ENCODE results near the gene SAP25.
"Not testable (repeated sequence)": the region's sequence is repeated elsewhere in the genome, so short reads cannot be mapped to it uniquely, and the experiment has no call there.

SAP25 gene

DNA sequence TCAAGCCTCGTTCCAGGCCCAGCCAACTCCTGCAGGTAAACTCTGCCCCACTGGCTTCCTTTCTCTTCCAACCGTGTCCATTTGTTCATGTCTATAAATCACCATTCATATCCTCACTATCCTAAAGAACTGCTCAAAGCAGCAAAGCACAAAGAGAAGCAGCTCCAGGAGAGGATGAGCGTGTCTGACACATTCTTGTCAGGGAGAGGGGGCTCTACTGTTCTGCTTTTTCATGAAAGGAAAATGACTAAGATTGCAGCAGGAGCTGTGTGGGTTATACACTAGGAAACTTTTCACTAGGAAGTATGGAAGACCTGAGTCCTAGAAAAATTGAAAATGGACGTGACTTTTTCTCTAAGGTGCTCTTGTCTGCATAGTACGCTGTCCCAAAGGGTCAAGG is 18.0 kb downstream of the SAP25 start:
- TF ChIP-seq, protein P1, sequence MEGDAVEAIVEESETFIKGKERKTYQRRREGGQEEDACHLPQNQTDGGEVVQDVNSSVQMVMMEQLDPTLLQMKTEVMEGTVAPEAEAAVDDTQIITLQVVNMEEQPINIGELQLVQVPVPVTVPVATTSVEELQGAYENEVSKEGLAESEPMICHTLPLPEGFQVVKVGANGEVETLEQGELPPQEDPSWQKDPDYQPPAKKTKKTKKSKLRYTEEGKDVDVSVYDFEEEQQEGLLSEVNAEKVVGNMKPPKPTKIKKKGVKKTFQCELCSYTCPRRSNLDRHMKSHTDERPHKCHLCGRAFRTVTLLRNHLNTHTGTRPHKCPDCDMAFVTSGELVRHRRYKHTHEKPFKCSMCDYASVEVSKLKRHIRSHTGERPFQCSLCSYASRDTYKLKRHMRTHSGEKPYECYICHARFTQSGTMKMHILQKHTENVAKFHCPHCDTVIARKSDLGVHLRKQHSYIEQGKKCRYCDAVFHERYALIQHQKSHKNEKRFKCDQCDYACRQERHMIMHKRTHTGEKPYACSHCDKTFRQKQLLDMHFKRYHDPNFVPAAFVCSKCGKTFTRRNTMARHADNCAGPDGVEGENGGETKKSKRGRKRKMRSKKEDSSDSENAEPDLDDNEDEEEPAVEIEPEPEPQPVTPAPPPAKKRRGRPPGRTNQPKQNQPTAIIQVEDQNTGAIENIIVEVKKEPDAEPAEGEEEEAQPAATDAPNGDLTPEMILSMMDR (IDR thresholded peaks at IDR 0.05): no peak
- no peaks in the 10 kb centered on the region for H3K36me3 ChIP-seq (ENCODE audit: control insufficient read depth, insufficient read depth, low read length)
- H3K9ac ChIP-seq: no peak overlapping the region
- no peak overlapping the region for H3K27ac ChIP-seq
- no peak overlapping the region for H3K4me3 ChIP-seq (ENCODE audit: low read depth, low read length)
- H2AFZ ChIP-seq: no peak overlapping the region
- no peaks in the 10 kb centered on the region for H3K9me3 ChIP-seq (ENCODE audit: control insufficient read depth, low read length)
- H3K4me2 ChIP-seq (ENCODE audit: low read length): no peak overlapping the region
- H3K4me1 ChIP-seq: no peaks in the 10 kb centered on the region
- no peaks in the 10 kb centered on the region for H3K79me2 ChIP-seq
- H3K27me3 ChIP-seq (ENCODE audit: control insufficient read depth, insufficient read depth, low read length): no peaks in the 10 kb centered on the region

DNA sequence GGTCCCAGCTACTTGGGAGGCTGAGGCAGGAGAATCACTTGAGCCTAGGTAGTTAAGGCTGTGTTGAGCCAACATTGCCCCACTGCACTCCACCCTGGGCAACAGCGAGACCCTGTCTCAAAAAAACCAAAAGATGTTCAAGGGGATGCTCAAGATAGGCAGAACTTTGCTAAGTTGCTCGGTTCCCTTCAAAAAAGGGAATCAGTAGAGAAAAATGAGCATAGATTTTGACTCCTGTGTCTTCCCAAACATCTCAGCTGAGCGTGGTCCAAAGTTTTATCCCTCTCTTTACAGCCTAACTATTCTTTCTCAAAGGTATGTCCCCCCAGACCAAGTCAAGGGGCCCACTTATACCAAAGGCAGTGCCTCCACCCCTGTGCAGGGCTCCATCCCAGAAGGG is 20.7 kb downstream of the SAP25 start:
- no peak overlapping the region for H3K4me3 ChIP-seq (ENCODE audit: low read depth, low read length)
- no peaks in the 10 kb centered on the region for H3K9me3 ChIP-seq (ENCODE audit: control insufficient read depth, low read length)
- no peak overlapping the region for H3K27ac ChIP-seq
- TF ChIP-seq, protein P1 (IDR thresholded peaks at IDR 0.05): no peak
- peaks cover 4% of the 10 kb centered on the region for H3K4me1 ChIP-seq
- H3K79me2 ChIP-seq: no peaks in the 10 kb centered on the region
- H3K9ac ChIP-seq: no peak overlapping the region
- H3K36me3 ChIP-seq (ENCODE audit: control insufficient read depth, insufficient read depth, low read length): no peaks in the 10 kb centered on the region
- no peaks in the 10 kb centered on the region for H3K27me3 ChIP-seq (ENCODE audit: control insufficient read depth, insufficient read depth, low read length)
- no peak overlapping the region for H3K4me2 ChIP-seq (ENCODE audit: low read length)
- no peak overlapping the region for H2AFZ ChIP-seq

DNA sequence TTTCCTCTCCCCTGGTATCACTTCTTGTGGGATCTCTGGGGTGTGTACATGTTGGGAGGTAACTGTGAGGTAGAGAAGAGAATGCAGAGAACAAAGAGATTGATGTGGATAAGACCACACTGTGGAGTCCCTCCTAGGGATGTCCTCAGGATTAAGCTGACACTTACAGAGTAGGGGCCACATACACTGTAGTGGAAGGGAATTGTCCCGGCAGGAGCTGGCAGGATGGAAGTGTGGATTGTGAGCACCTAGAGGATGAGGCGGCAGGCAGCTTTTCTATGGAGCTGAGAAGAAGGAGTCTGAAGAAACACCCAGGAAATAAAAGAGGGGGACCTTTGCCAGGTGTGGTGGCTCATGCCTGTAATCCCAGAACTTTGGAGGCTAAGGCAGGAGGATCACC is 21.2 kb downstream of the SAP25 start:
- H3K4me1 ChIP-seq: peaks cover 9% of the 10 kb centered on the region
- no peak overlapping the region for H3K4me2 ChIP-seq (ENCODE audit: low read length)
- no peaks in the 10 kb centered on the region for H3K79me2 ChIP-seq
- H3K4me3 ChIP-seq (ENCODE audit: low read depth, low read length): no peak overlapping the region
- H3K27me3 ChIP-seq (ENCODE audit: control insufficient read depth, insufficient read depth, low read length): no peaks in the 10 kb centered on the region
- no peak overlapping the region for H2AFZ ChIP-seq
- H3K27ac ChIP-seq: no peak overlapping the region
- TF ChIP-seq, protein P1 (IDR thresholded peaks at IDR 0.05): no peak
- no peaks in the 10 kb centered on the region for H3K9me3 ChIP-seq (ENCODE audit: control insufficient read depth, low read length)
- H3K36me3 ChIP-seq (ENCODE audit: control insufficient read depth, insufficient read depth, low read length): no peaks in the 10 kb centered on the region
- H3K9ac ChIP-seq: no peak overlapping the region

DNA sequence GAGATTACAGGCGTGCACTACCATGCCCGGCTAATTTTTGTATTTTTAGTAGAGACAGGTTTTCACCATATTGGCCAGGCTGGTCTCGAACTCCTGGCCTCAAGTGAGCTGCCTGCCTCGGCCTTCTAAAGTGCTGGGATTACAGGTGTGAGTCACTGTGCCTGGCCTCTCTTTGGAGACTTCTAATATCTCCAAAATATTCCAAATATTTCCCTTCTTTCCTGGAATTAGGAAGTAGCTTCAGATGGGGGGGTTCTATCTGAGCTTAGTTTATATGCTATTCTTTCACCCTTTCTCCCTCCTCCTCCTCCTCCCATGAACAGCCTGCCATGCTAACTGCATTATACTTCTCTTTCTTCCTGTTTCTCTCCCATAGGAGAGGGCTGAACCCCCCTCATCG is 25.3 kb downstream of the SAP25 start:
- H3K36me3 ChIP-seq (ENCODE audit: control insufficient read depth, insufficient read depth, low read length); H3K27me3 ChIP-seq (ENCODE audit: control insufficient read depth, insufficient read depth, low read length); H3K9ac ChIP-seq; H3K4me2 ChIP-seq (ENCODE audit: low read length); H2AFZ ChIP-seq; H3K9me3 ChIP-seq (ENCODE audit: control insufficient read depth, low read length); H3K79me2 ChIP-seq; H3K4me3 ChIP-seq (ENCODE audit: low read depth, low read length): not testable (repeated sequence)
- Histone ChIP-seq H3K4me1 (peaks cover 43% of the 10 kb centered on the region), H3K27ac (peak overlapping the region; percentile 8)

DNA sequence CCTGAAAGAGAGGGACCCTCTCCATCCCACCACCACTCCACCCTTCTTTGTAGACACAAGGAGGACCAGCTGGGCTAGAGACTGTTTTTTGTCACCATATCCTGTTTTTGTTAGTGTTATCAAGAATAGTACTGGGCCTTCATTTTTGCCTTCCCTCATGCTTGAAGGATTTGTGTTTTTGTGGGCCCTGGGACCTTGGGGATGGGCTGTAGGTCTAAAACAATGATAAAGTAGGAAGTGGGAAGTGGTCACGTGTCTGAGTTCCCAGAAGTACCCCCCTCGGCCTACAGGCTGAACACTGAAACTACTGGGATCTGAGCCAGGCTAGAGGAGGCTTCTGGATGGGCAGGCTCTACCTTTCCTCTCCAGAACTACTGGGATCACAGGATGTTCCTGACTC is 25.8 kb downstream of the SAP25 start:
- Histone ChIP-seq H3K27me3 (ENCODE audit: control insufficient read depth, insufficient read depth, low read length) (no peaks in the 10 kb centered on the region), H3K4me1 (peaks cover 43% of the 10 kb centered on the region), H3K27ac (peak overlapping the region; percentile 53), H3K9ac (no peak overlapping the region), H3K4me2 (ENCODE audit: low read length) (peak overlapping the region; percentile 42), H2AFZ (no peak overlapping the region), H3K36me3 (ENCODE audit: control insufficient read depth, insufficient read depth, low read length) (no peaks in the 10 kb centered on the region), H3K4me3 (ENCODE audit: low read depth, low read length) (no peak overlapping the region), H3K79me2 (no peaks in the 10 kb centered on the region), H3K9me3 (ENCODE audit: control insufficient read depth, low read length) (no peaks in the 10 kb centered on the region)
- TF ChIP-seq, protein P1 (IDR thresholded peaks at IDR 0.05): no peak

All from parathyroid adenoma (tissue), 2 donors.